Suprapubic skin (tissue), 4 donors: ENCODE results near the gene CLNS1A.
"Not testable (repeated sequence)": the region's sequence is repeated elsewhere in the genome, so short reads cannot be mapped to it uniquely, and the experiment has no call there.

Experiments used
- CTCF ChIP-seq, 2 donors: fragments of 200-600 bp in 1 of 2; fragments of 450-650 bp in 1 of 2; sonication (generic) in 1 of 2; IDR thresholded peaks; one replicate each; pipeline ENCODE4 v1.5.1; 2016 to 2019; ENCODE audit warnings: antibody characterized with exemption in 2 of 2, mild to moderate bottlenecking in 1 of 2, moderate library complexity in 1 of 2
- EP300 ChIP-seq: sonication (generic); formaldehyde crosslinking; IDR thresholded peaks from one replicate; pipeline ENCODE4 v1.6.1; 2017; ENCODE audit warnings: antibody characterized with exemption
- POLR2A ChIP-seq, 2 donors: fragments of 450-650 bp; IDR thresholded peaks; one replicate each; pipeline ENCODE4 v1.6.1; 2017; ENCODE audit warnings: antibody characterized with exemption in 2 of 2, mild to moderate bottlenecking in 2 of 2, moderate library complexity in 2 of 2
- POLR2AphosphoS5 ChIP-seq, 3 donors: sonication (generic); formaldehyde crosslinking; IDR thresholded peaks; one replicate each; pipeline ENCODE4 v1.6.1; 2017; ENCODE audit warnings: antibody characterized with exemption in 3 of 3

- TF ChIP-seq CTCF (IDR thresholded peaks at IDR 0.05); EP300; POLR2A (IDR thresholded peaks at IDR 0.05); POLR2AphosphoS5 (IDR thresholded peaks at IDR 0.05): not testable (repeated sequence)
Observed at GRCh38 chr11:77575428-77575827, 62.2 kb downstream of the CLNS1A start.
